ENCODE data around the gene KIAA0232.

KIAA0232 gene

GRCh38 chr4:6873291-6873690 lies 90.8 kb downstream of the KIAA0232 start:
- no peak for TF ChIP-seq CTCF (IDR thresholded peaks at IDR 0.05)

- TF ChIP-seq CTCF (IDR thresholded peaks at IDR 0.05): peak; percentile 90
Measured at GRCh38 chr4:6873792-6874461, 91.4 kb downstream of the KIAA0232 start.

GRCh38 chr4:6874981-6875380 lies 92.5 kb downstream of the KIAA0232 start:
- no peak for TF ChIP-seq CTCF (IDR thresholded peaks at IDR 0.05)

- TF ChIP-seq CTCF (IDR thresholded peaks at IDR 0.05): no peak
Measured at GRCh38 chr4:6875431-6875831, 92.9 kb downstream of the KIAA0232 start.

GRCh38 chr4:6876440-6876839 lies 93.9 kb downstream of the KIAA0232 start:
- no peak for TF ChIP-seq CTCF (IDR thresholded peaks at IDR 0.05)

GRCh38 chr4:6877067-6877466 lies 94.5 kb downstream of the KIAA0232 start:
- TF ChIP-seq CTCF (IDR thresholded peaks at IDR 0.05): no peak

GRCh38 chr4:6878451-6879059 lies 96.0 kb downstream of the KIAA0232 start:
- TF ChIP-seq CTCF (IDR thresholded peaks at IDR 0.05): no peak

Measured in LNCAP (cell line).